H1 (cell line): ENCODE measurements around the gene GGCX. TPM values are rescaled to one million over a fixed set of nuclear protein-coding genes. Genes with fewer than 3 reads are reported as not detected.

Source experiments
- CREB1 ChIP-seq: IDR thresholded peaks from 2 replicates; pipeline ENCODE4 v1.6.1; 2012; ENCODE audit warnings: inconsistent platforms
- KDM5A ChIP-seq: fragments of 200-600 bp; IDR thresholded peaks from 2 replicates; pipeline ENCODE4 v1.7.1; 2012; ENCODE audit warnings: mild to moderate bottlenecking, low read length, inconsistent platforms, mixed read lengths
- MAFK ChIP-seq: IDR thresholded peaks from 2 replicates; pipeline ENCODE4 v1.6.1; 2012; ENCODE audit warnings: low read depth, mild to moderate bottlenecking, improper control_type of control experiment, low read length
- RFX5 ChIP-seq: IDR thresholded peaks from 2 replicates; pipeline ENCODE4 v1.6.1; 2011; ENCODE audit warnings: low read depth, low read length, improper control_type of control experiment, borderline replicate concordance
- TEAD4 ChIP-seq: IDR thresholded peaks from 2 replicates; pipeline ENCODE4 v1.6.1; 2012; ENCODE audit warnings: low read depth, low read length, inconsistent platforms, mixed read lengths
- polyA plus RNA-seq, 7 experiments: library from polyadenylated mRNA; depleted of rRNA in 3 of 7; stranded (reverse) in 5 of 7; unstranded in 2 of 7; fragments of >200 nt in 5 of 7; fragments of 200-250 nt in 2 of 7; gene quantifications; 1 replicate in 5 of 7; 2 replicates in 1 of 7; 4 replicates in 1 of 7; pipeline versions ENCODE4 v1.2.1 to v1.2.3, GENCODE V29; 2011 to 2013; ENCODE audit warnings: missing spikeins in 2 of 7, mixed read lengths in 2 of 7
- total RNA-seq: library from RNA; stranded (reverse); fragmentation: NEBNext Ultra II Directional; extraction: Animal tissue kit (Norgen Biotek cat#: 25700); gene quantifications from 2 replicates; pipeline ENCODE4 v1.2.1, GENCODE V29; 2021
- TF ChIP-seq, protein P1 (sequence below): IDR thresholded peaks from 2 replicates; pipeline ENCODE4 v1.6.1; 2011; ENCODE audit warnings: low read length, improper control_type of control experiment

Gene GGCX
- total and polyA plus RNA-seq, 2 of the 8 experiments (the other 6 are each of a cell fraction or from before 2014, with no cell fraction given): 29.4 to 33.8 TPM

DNA sequence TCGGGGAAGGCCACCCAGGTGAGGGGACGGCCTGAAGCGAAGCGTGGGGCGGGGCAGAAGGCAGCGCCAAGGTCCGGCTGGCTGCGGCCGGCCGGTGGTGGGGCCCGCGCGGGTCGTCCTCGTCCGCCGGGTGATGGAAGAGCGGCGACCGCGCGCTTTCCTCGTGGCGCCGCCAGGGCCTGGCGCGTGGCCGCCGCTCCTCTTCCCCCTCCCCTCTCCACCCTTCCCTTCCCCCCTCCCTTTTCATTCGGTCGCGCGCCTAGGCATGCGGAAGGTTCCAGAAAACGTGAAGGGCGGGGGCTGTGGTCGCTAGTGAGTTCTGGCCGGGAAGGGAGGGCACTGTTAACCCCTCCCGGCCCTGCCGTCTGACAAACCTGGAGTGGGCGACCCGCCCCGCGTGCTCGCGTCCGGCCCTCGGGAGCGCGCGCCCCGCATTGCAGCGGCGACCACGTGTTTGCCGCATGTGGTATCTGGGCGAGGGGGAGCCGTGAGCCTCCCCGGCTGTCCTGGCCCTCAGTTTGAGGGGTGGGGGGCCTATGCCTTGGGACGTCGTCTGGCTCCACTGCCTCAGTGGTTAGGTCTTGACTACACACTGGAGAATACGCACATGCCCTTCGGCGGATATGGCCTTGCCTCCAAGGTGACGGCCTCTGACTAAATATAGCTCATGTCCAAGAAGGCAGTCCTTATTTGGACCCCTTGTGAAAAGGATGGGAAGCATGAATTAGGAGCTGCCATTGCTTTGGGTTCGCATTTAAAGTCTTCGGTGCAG is 21.7 kb downstream of the GGCX start (continued):
- TF ChIP-seq CREB1 (0 out of 2 replicates have a peak, but pooled peaks have one; percentile 7), TEAD4 (0 out of 2 replicates have a peak, but pooled peaks have one; percentile 11), KDM5A (no peak), MAFK (no peak), RFX5 (no peak)
- TF ChIP-seq, protein P1, sequence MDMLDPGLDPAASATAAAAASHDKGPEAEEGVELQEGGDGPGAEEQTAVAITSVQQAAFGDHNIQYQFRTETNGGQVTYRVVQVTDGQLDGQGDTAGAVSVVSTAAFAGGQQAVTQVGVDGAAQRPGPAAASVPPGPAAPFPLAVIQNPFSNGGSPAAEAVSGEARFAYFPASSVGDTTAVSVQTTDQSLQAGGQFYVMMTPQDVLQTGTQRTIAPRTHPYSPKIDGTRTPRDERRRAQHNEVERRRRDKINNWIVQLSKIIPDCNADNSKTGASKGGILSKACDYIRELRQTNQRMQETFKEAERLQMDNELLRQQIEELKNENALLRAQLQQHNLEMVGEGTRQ: 0 out of 2 replicates have a peak, but pooled peaks have one; percentile 22
